SW 1271 (cell line): ENCODE measurements around the gene ZNF230.

ENCODE experiments used
- DNase-seq, 2 experiments: peaks; one replicate each; lab custom pipeline; 2025; lab: John Stamatoyannopoulos, UW

The ZNF230 gene

GRCh38 chr19:44002566-44003460 is at the start of gene ZNF230:
TSS of gene ZNF230 (plus strand) at chr19:44002957. CDS start at chr19:44007079, 4,122 bp downstream.
- DNase-seq, result peak; percentile 79 to 94

GRCh38 chr19:43956827-43957226 is 45.9 kb upstream of the ZNF230 start:
- no peak for DNase-seq

GRCh38 chr19:43957891-43958290 is 44.9 kb upstream of the ZNF230 start:
- DNase-seq, result no peak

- no peak for DNase-seq
Observed at GRCh38 chr19:43960411-43960810, 42.3 kb upstream of the ZNF230 start.

GRCh38 chr19:43966079-43966694 is 36.6 kb upstream of the ZNF230 start:
- no peak for DNase-seq

GRCh38 chr19:43976732-43977131 is 26.0 kb upstream of the ZNF230 start:
- DNase-seq, result no peak

GRCh38 chr19:43983544-43983911 is 19.2 kb upstream of the ZNF230 start:
- peak in 1 of 2 experiments; percentile 5 for DNase-seq

GRCh38 chr19:43983912-43984686 is 18.7 kb upstream of the ZNF230 start, which contains the start of gene ZNF155:
TSS of gene ZNF155 (plus strand) at chr19:43984188. CDS start at chr19:43988544, 4,356 bp downstream.
- peak; percentile 88 to 96 for DNase-seq

GRCh38 chr19:43984687-43985000 is 18.1 kb upstream of the ZNF230 start:
- no peak for DNase-seq

- DNase-seq, result no peak
Observed at GRCh38 chr19:43997631-43998290, 5.0 kb upstream of the ZNF230 start.

- no peak for DNase-seq
Observed at GRCh38 chr19:44002212-44002565, 568 bp upstream of the ZNF230 start.

GRCh38 chr19:44003461-44004009 is 778 bp downstream of the ZNF230 start:
- peak in 1 of 2 experiments; percentile 21 for DNase-seq

- no peak for DNase-seq
Observed at GRCh38 chr19:44005973-44006372, 3.2 kb downstream of the ZNF230 start.

GRCh38 chr19:44007473-44007872 is 4.7 kb downstream of the ZNF230 start:
- DNase-seq, result no peak

GRCh38 chr19:44010468-44010867 is 7.7 kb downstream of the ZNF230 start:
- DNase-seq, result no peak

GRCh38 chr19:44019498-44019897 is 16.7 kb downstream of the ZNF230 start:
- DNase-seq, result no peak

- no peak for DNase-seq
Observed at GRCh38 chr19:44021221-44021620, 18.5 kb downstream of the ZNF230 start.

GRCh38 chr19:44024900-44025216 is 22.1 kb downstream of the ZNF230 start:
- no peak for DNase-seq

GRCh38 chr19:44025217-44025936 is 22.6 kb downstream of the ZNF230 start, which contains the start of gene ZNF222:
TSS of gene ZNF222 (plus strand) at chr19:44025379. CDS start at chr19:44025437, 58 bp downstream.
- DNase-seq, result peak; percentile 57 to 63

GRCh38 chr19:44026622-44027021 is 23.9 kb downstream of the ZNF230 start:
- no peak for DNase-seq

GRCh38 chr19:44032001-44032610 is 29.3 kb downstream of the ZNF230 start:
- DNase-seq, result no peak
